Coronary artery (tissue), 2 donors: ENCODE measurements around the gene ZNF616.

Source experiments
- DNase-seq: peaks from one replicate; pipeline ENCODE4 v3.0.0-alpha.2; 2017; ENCODE audit warnings: low spot score
- H3K27ac ChIP-seq, 2 donors: fragments of 200-600 bp; sonication (generic); one replicate each; pipeline ENCODE4 v1.5.1; 2016 to 2019
- H3K4me3 ChIP-seq: fragments of 200-600 bp; sonication (generic); 2 replicates; pipeline ENCODE4 v1.5.1; 2016; ENCODE audit warnings: mild to moderate bottlenecking, moderate library complexity
- CTCF ChIP-seq: fragments of 200-600 bp; sonication (generic); IDR thresholded peaks from one replicate; pipeline ENCODE4 v1.5.1; 2019; ENCODE audit warnings: antibody characterized with exemption

The ZNF616 gene

GRCh38 chr19:52086481-52086880, 53.3 kb downstream of the ZNF616 start:
- Histone ChIP-seq H3K27ac (no peak overlapping the region), H3K4me3 (no peak overlapping the region)
- DNase-seq = no peak
- TF ChIP-seq CTCF = no peak

GRCh38 chr19:52070496-52070895, 69.2 kb downstream of the ZNF616 start:
- Histone ChIP-seq H3K4me3 (peak overlapping the region; percentile 12), H3K27ac (no peak overlapping the region)
- DNase-seq = no peak
- no peak for TF ChIP-seq CTCF

DNA sequence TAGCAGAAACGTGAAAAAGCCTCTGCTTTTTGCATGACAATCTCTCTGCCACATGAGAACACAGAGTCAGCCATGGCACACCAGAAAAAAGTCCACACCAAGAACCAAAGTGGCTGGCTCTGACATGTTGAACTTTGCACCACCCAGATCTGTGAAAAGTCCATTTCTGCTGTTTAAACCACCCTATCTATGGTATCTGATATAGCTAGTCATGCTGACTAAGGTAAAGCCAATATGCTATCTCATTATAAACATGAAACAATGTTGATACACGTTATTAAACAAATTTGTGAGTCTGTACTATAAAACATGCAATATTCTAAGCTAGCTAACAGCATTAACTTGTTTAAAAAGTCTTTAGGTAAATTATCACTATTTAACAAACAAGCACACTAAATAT, 70.1 kb downstream of the ZNF616 start:
- H3K4me3 ChIP-seq = no peak overlapping the region
- no peak overlapping the region for H3K27ac ChIP-seq

DNA sequence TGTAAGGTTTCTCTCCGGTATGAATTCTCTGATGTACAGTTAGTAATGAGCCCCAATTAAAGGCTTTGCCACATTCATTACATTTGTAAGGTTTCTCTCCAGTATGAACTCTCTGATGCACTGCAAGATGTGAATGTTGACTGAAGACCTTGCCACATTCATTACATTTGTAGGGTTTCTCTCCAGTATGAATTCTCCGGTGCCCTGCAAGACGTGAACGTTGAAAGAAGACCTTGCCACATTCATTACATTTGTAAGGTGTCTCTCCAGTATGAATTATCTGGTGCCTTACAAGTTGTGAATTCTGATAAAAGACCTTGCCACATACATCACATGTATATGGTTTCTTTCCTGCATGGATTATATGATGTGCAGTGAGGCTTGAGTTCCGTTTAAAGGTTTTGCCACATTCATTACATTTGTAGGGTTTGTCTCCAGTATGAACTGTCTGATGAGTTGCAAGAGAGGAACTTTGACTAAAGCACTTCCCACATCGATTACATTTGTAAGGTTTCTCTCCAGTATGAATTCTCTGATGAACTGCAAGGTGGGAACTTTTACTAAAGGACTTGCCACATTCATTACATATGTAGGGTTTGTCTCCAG, 73.4 kb downstream of the ZNF616 start:
- no peak for DNase-seq
- Histone ChIP-seq H3K27ac (no peak overlapping the region), H3K4me3 (peak overlapping the region; percentile 39)
- no peak for TF ChIP-seq CTCF

More for the DNA sequence above, 70.1 kb downstream of the ZNF616 start:
- DNase-seq = no peak
- TF ChIP-seq CTCF = no peak

GRCh38 chr19:52065399-52065798, 74.3 kb downstream of the ZNF616 start:
- no peak for TF ChIP-seq CTCF
- peak overlapping the region; percentile 39 for H3K4me3 ChIP-seq
- no peak for DNase-seq

More at GRCh38 chr19:52065399-52065798, 74.3 kb downstream of the ZNF616 start:
- no peak overlapping the region for H3K27ac ChIP-seq
